Activated naive CD8-positive, alpha-beta T cell treated with anti-CD3 and anti-CD28 coated beads, Interleukin-2, amount 50 U/mL, for 24 hours (primary cell): ENCODE data around the gene DNAJC15.

Experiments
- ATAC-seq: fragments of 150-1000 bp; cut with Tn5 transposase; one replicate; pipeline ENCODE4 v1.10.0; 2021
- DNase-seq: peaks from one replicate; pipeline ENCODE4 v3.0.0; 2021
- H3K27ac Mint-ChIP-seq: one replicate; pipeline ENCODE4 v1.8.0; 2021; ENCODE audit warnings: mild to moderate bottlenecking, mixed read lengths
- H3K27me3 Mint-ChIP-seq: one replicate; pipeline ENCODE4 v1.8.0; 2021; ENCODE audit warnings: mixed read lengths
- H3K36me3 Mint-ChIP-seq: one replicate; pipeline ENCODE4 v1.8.0; 2021; ENCODE audit warnings: low read depth, mixed read lengths
- H3K4me1 Mint-ChIP-seq: one replicate; pipeline ENCODE4 v1.8.0; 2021; ENCODE audit warnings: mixed read lengths
- H3K4me3 Mint-ChIP-seq: one replicate; pipeline ENCODE4 v1.8.0; 2021; ENCODE audit warnings: mild to moderate bottlenecking, moderate library complexity, mixed read lengths
- H3K9me3 Mint-ChIP-seq: one replicate; pipeline ENCODE4 v1.8.0; 2021; ENCODE audit warnings: mixed read lengths

The DNAJC15 gene

DNA sequence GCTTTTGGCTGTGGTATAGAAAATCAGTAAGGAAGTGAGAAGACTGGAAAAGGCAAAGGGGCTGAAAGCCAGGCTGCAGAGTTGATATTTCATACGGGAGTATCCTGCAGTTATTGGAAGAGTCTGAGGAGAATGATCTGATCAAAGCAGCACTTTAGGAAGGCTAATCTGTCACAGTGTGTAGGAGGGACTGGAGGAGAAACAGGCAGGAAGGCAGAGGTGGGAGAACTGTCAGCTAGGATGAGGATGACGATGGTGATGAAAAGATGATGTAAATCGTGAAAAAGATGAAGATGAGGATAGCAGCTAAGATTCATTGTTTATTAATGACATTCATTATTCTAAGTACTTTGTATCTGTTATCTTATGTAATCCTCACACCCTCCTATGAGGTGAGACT is 123.0 kb downstream of the DNAJC15 start:
- Mint-ChIP-seq H3K36me3 (no peaks in the 10 kb centered on the region), H3K27me3 (peaks cover 4% of the 10 kb centered on the region), H3K9me3 (no peaks in the 10 kb centered on the region), H3K27ac (no peak overlapping the region), H3K4me3 (no peak overlapping the region), H3K4me1 (no peaks in the 10 kb centered on the region)
- no peak for DNase-seq
- no peak for ATAC-seq

DNA sequence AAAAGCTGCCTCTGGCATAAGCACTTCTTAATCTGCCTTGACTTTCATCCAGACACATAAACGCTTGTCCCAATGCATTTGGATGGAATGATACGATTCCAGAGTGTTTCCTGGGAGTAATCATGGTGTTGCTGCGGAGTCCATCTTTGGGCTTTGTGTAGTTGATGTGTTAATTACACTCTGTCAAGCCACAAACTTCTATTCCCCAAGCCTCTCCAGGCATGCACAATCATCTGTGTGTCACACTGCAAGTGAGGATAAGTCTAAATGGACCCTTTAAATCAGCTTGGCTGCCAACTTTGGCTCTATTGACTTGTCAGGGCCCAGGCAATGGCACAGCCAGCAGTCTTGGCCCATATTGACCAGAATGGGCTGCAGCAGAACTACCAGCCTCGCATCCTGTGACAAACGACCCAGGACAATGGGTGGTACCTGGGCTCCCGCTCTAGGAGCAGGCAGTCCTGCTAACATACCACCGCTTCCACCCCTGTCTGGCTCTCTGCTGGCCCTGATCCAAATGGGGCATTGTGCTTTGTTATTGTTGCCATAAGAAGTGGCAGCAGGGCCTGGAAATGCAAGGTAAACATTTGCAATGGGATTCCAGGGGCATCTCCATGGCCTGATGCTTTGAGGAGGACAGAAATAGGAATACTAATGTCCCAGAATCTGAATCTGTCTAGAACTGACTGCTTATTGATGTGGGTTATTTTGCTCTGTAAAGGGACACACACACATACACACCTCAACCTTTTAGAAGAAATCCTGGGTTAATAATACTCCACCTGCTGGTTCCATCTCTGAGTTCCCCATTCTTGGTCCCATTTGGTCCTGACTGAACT is 127.2 kb downstream of the DNAJC15 start:
- Mint-ChIP-seq H3K27me3 (peaks cover 4% of the 10 kb centered on the region), H3K36me3 (no peaks in the 10 kb centered on the region), H3K4me1 (no peaks in the 10 kb centered on the region), H3K4me3 (no peak overlapping the region), H3K9me3 (no peaks in the 10 kb centered on the region), H3K27ac (no peak overlapping the region)
- ATAC-seq (no peak), DNase-seq (no peak)

DNA sequence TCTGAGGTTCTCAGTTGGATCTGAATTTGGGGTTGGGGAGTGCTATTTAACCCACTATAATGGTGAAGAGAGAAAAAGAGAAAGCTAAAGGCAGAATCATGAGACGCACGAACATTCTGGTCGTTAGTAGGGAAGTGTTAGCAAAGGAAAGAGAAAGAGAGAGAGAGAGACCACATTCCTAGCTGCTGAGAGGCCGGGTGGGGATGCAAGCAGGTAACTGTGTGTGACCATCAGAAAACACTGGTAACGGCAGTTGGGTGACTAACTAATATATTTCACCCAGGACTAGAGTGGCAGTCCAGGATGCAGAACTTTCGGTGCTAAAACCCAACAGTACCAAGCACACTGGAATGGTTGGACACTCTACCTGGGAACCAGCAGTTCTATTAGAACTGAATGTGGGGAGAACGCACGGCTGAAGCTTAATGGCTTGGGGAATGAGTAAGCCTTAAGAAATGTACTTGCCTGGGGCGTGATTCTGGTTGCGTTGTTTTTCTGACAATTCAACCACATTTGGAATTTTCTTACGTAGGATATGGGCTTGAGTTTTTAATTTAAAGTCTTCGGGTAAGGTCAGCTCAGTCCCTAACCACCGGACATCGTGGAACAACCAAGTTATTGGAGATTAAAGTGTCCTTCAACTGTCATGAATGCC is 130.2 kb downstream of the DNAJC15 start:
- ATAC-seq: no peak
- DNase-seq: no peak

DNA sequence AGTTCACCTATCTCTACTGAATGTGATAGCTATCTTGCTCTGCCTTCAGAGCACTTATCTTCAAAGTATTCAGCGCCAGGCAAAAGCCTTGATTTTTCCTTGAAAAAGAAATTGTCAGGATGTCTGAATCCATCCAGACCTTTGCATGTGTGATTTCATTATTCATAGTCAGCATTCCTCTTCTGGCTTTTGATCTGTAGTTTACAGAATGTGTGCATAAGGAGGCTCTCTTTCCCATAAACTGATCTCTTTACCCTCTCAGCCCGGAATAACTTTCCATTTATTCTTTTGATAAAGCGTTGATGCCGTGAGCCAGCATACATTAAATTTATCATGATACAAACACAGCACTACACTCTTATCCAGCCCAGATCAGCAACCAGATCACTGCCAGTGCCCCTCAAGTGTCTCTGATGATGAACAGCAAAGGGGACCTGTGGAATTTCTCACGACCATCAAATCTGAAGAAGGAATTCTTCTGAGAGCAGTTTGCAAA is 130.8 kb downstream of the DNAJC15 start:
- H3K9me3 Mint-ChIP-seq: no peaks in the 10 kb centered on the region
- no peak overlapping the region for H3K27ac Mint-ChIP-seq
- ATAC-seq (no peak), DNase-seq (no peak)
- no peaks in the 10 kb centered on the region for H3K27me3 Mint-ChIP-seq
- H3K4me1 Mint-ChIP-seq: no peaks in the 10 kb centered on the region
- no peaks in the 10 kb centered on the region for H3K36me3 Mint-ChIP-seq
- no peak overlapping the region for H3K4me3 Mint-ChIP-seq

More for the DNA sequence above, 130.2 kb downstream of the DNAJC15 start:
- Mint-ChIP-seq H3K9me3 (no peaks in the 10 kb centered on the region), H3K4me3 (no peak overlapping the region), H3K27me3 (peaks cover under 1% of the 10 kb centered on the region), H3K27ac (no peak overlapping the region), H3K36me3 (no peaks in the 10 kb centered on the region), H3K4me1 (no peaks in the 10 kb centered on the region)

DNA sequence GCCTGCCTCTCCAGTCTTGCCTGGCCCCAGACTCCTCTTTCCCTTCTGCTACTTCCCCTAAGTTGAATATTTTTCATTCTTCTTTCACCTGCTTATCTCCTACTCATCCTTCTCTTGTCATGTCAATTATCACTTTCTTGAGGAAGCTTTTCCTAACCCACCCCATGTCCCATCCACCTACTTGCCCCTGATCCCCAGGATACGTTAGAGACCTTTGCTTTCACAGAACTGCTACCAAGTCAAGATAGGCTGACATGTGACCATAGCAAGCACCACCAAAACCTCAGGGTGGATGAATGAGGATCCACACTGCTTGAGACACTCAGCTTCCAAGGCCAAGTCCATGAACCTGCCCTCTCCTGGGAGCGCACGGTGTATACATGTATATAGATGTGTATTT is 131.5 kb downstream of the DNAJC15 start:
- Mint-ChIP-seq H3K4me3 (no peak overlapping the region), H3K9me3 (no peaks in the 10 kb centered on the region), H3K4me1 (no peaks in the 10 kb centered on the region), H3K27me3 (no peaks in the 10 kb centered on the region), H3K27ac (no peak overlapping the region), H3K36me3 (no peaks in the 10 kb centered on the region)
- ATAC-seq (no peak), DNase-seq (no peak)

DNA sequence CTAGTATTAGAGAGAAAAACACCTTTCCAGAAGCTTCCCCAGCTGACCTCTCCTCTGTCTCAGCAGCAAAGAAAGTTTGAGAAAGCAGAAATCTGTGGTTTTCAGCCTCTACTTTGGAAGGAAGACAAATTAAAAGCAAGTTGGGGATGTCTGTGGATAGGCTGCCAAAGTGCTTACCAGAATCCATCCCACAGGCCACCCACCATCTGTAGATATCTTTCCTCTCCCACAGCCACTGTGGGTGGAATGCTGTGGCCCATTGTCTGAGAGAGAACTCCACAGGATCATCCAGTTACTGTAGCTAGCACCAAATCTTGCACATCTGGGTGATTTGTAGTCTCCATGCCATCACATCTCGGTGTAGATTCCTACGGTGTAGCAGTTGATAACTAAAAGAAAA is 133.5 kb downstream of the DNAJC15 start:
- ATAC-seq (no peak), DNase-seq (no peak)
- Mint-ChIP-seq H3K27me3 (no peaks in the 10 kb centered on the region), H3K4me1 (no peaks in the 10 kb centered on the region), H3K27ac (no peak overlapping the region), H3K36me3 (no peaks in the 10 kb centered on the region), H3K4me3 (no peak overlapping the region), H3K9me3 (no peaks in the 10 kb centered on the region)

DNA sequence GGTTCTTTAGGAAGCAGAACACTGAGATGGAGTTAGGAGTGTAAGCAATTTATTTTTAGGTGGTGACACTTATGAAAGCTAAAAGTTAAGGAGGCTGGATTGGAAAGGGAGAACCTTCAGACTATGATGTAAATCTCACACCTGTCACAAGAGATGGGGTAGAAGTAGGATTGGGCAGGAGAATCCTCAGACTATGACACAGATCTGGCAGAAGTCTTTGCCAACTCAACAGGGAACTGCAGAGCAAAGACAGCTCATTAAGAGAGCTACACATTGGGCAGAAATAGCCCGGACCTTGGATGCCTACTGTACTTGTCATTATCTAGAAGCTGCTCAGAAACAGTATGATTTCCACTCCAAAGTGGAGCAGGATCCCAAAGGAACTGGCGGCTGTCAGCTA is 134.4 kb downstream of the DNAJC15 start:
- H3K36me3 Mint-ChIP-seq: no peaks in the 10 kb centered on the region
- H3K4me3 Mint-ChIP-seq: no peak overlapping the region
- ATAC-seq (no peak), DNase-seq (no peak)
- no peaks in the 10 kb centered on the region for H3K27me3 Mint-ChIP-seq
- H3K27ac Mint-ChIP-seq: no peak overlapping the region
- H3K4me1 Mint-ChIP-seq: no peaks in the 10 kb centered on the region
- no peaks in the 10 kb centered on the region for H3K9me3 Mint-ChIP-seq

DNA sequence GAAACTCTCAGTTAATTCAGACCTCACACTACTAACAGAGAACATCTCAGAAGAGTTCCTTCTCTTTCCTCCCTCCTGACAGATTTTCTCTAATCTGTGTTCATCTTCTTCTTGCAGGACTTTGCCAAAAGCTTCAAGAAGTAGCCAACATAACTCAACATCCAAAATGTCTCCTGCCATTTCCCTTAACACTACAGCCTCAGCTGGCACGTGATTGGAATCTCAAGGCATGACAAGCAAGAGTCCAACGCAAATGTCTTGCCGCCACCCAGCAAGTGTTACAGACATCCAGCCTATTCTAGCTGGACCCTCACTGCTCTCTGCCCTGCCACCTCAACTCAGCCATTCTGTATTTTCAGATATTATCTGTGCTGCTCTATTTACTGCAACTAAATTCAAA is 135.1 kb downstream of the DNAJC15 start:
- DNase-seq (no peak), ATAC-seq (no peak)
- Mint-ChIP-seq H3K27me3 (no peaks in the 10 kb centered on the region), H3K27ac (no peak overlapping the region), H3K36me3 (no peaks in the 10 kb centered on the region), H3K4me3 (no peak overlapping the region), H3K4me1 (no peaks in the 10 kb centered on the region), H3K9me3 (no peaks in the 10 kb centered on the region)

DNA sequence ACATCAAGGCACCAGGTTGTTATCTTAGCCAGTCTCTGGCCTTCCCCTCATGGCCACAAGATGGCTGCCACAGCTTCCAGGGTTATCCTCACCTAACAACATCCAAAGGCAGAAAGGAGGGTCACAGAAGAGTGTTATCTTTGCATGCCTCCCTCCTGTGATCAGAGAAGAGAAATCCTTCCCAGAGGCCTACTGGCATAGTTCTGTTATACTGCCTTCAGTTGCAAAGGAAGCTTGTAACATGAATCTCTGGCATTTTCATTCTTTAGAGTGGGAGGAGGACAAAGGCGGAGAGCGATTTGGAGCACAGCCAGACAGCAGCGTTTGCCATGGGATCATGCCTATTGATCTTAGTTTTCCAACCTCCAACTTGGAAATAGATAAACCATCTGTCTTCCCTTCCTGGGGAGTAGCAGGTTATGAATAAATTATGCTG is 135.7 kb downstream of the DNAJC15 start:
- H3K36me3 Mint-ChIP-seq: no peaks in the 10 kb centered on the region
- no peak for DNase-seq
- ATAC-seq: no peak
- H3K4me1 Mint-ChIP-seq: no peaks in the 10 kb centered on the region
- no peaks in the 10 kb centered on the region for H3K9me3 Mint-ChIP-seq
- H3K4me3 Mint-ChIP-seq: no peak overlapping the region
- no peaks in the 10 kb centered on the region for H3K27me3 Mint-ChIP-seq
- no peak overlapping the region for H3K27ac Mint-ChIP-seq
